Ovary (tissue), 9 donors: ENCODE data around the gene TBC1D1. TPM values are rescaled to one million over a fixed set of nuclear protein-coding genes. Genes with fewer than 3 reads are reported as not detected.

Experiments
- DNase-seq, 5 donors: peaks; one replicate each; pipeline ENCODE4 v3.0.0-alpha.2; 2019 to 2020
- H3K27ac ChIP-seq, 2 donors: fragments of 200-600 bp; one replicate each; pipeline versions ENCODE4 v1.5.1 to v1.8.0; 2019 to 2022
- H3K27me3 ChIP-seq: fragments of 200-600 bp; one replicate; pipeline ENCODE4 v1.8.0; 2022
- H3K36me3 ChIP-seq: fragments of 200-600 bp; sonication (generic); one replicate; pipeline ENCODE4 v1.5.1; 2019
- H3K4me1 ChIP-seq: one replicate; pipeline ENCODE4 v1.8.1; 2013; ENCODE audit warnings: mild to moderate bottlenecking, moderate library complexity; ENCODE audit not compliant: insufficient read depth
- H3K4me3 ChIP-seq: fragments of 200-600 bp; sonication (generic); one replicate; pipeline ENCODE4 v1.5.1; 2017
- H3K9me3 ChIP-seq, 2 donors: fragments of 200-600 bp in 1 of 2; sonication (generic) in 1 of 2; one replicate each; pipeline versions ENCODE4 v1.5.1 to v1.8.1; 2013 to 2019; ENCODE audit warnings: mild to moderate bottlenecking in 1 of 2, moderate library complexity in 1 of 2
- EP300 ChIP-seq: sonication (generic); formaldehyde crosslinking; IDR thresholded peaks from one replicate; pipeline ENCODE4 v1.6.1; 2017; ENCODE audit warnings: antibody characterized with exemption
- POLR2A ChIP-seq: fragments of 450-650 bp; IDR thresholded peaks from one replicate; pipeline ENCODE4 v1.6.1; 2017; ENCODE audit warnings: antibody characterized with exemption, mild to moderate bottlenecking, moderate library complexity
- WGBS, 3 donors: extraction: QIAGEN DNeasy Blood & Tissue Kit in 1 of 3; methylation state at CpG; one replicate each; pipeline versions ENCODE4 v1.1.5 to v1.1.7; 2013 to 2017; 5-methylcytosine and 5-hydroxymethylcytosine counted together
- intact Hi-C, 4 donors: fragments of 100-400 bp; cut with DNase I; formaldehyde crosslinking; loops; one replicate each; pipeline versions ENCODE4 v1.11.0 to v1.15.1; 2022 to 2023
- polyA plus RNA-seq, 2 donors: library from polyadenylated mRNA; stranded (reverse); fragments of 200-250 nt in 1 of 2; fragments of 350-450 nt in 1 of 2; fragmentation: Illumina TruSeq in 1 of 2; extraction: RNeasy Lipid Tissue Mini Kit (QIAGEN cat#74804) in 1 of 2; gene quantifications; one replicate each; pipeline ENCODE4 v1.2.3, GENCODE V29; 2013 to 2014
- total RNA-seq, 7 donors: library from RNA; depleted of rRNA in 2 of 7; stranded (reverse); fragments of >200 nt in 2 of 7; fragmentation: NEBNext Ultra II Directional in 3 of 7; extraction: Animal tissue kit (Norgen Biotek cat#: 25700) in 3 of 7; gene quantifications; one replicate each; pipeline versions ENCODE4 v1.1.0 to v1.2.4, GENCODE V29; 2016 to 2023
- TF ChIP-seq, protein P1 (sequence below), 3 donors: fragments of 450-650 bp in 2 of 3; fragments of 200-600 bp in 1 of 3; IDR thresholded peaks; one replicate each; pipeline versions ENCODE4 v1.5.1 to v1.8.0; 2016 to 2022; ENCODE audit warnings: antibody characterized with exemption in 3 of 3, mild to moderate bottlenecking in 1 of 3
- donor health status: DM: no; HTN: no; CAD: no; lungs with moderate emphysema.
- donor health status: DM: no; HTN: no; CAD: no.
- donor health status: Bipolar disorder and iron deficiency.
- donor health status: DM: yes; HTN: yes; CAD: no.
- donor health status: DM: no; HTN: no; CAD: no.
- donor health status: DM: yes; HTN: yes; CAD: no.

TBC1D1 gene
- total and polyA plus RNA-seq, 9 donors: 39.5 to 104 (median 63.9) TPM

DNA sequence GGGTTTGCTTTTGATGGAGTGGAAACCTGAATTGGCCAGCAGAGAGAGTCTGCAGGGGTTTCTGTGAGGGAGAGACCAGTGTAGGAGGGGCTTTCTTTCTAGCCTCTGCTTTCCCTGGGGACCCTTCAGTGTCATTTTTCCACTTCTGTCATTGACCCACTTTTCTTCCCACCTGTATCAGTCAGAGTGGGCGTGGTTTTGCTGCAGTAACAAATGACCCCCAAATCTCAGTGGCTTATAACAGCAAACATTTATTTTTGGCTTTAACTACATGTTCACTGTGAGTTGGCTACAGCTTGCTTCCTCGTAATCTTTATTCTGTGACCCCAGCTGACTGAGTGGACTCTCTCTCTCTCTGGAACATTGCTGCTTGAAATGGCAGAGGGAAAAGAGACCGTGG, 43.7 kb downstream of the TBC1D1 start:
- Histone ChIP-seq H3K36me3 (no peaks in the 10 kb centered on the region), H3K9me3 (no peaks in the 10 kb centered on the region), H3K4me1 (no peaks in the 10 kb centered on the region), H3K27ac (no peak overlapping the region), H3K4me3 (no peak overlapping the region), H3K27me3 (no peaks in the 10 kb centered on the region)
- intact Hi-C loops: no loop called here
- TF ChIP-seq, protein P1, sequence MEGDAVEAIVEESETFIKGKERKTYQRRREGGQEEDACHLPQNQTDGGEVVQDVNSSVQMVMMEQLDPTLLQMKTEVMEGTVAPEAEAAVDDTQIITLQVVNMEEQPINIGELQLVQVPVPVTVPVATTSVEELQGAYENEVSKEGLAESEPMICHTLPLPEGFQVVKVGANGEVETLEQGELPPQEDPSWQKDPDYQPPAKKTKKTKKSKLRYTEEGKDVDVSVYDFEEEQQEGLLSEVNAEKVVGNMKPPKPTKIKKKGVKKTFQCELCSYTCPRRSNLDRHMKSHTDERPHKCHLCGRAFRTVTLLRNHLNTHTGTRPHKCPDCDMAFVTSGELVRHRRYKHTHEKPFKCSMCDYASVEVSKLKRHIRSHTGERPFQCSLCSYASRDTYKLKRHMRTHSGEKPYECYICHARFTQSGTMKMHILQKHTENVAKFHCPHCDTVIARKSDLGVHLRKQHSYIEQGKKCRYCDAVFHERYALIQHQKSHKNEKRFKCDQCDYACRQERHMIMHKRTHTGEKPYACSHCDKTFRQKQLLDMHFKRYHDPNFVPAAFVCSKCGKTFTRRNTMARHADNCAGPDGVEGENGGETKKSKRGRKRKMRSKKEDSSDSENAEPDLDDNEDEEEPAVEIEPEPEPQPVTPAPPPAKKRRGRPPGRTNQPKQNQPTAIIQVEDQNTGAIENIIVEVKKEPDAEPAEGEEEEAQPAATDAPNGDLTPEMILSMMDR (IDR thresholded peaks at IDR 0.05): no peak
- TF ChIP-seq EP300: no peak
- no peak for TF ChIP-seq POLR2A
- DNase-seq: no peak
- WGBS, 3 donors: 92% methylated on average over 3 of the region's 3 CpGs

DNA sequence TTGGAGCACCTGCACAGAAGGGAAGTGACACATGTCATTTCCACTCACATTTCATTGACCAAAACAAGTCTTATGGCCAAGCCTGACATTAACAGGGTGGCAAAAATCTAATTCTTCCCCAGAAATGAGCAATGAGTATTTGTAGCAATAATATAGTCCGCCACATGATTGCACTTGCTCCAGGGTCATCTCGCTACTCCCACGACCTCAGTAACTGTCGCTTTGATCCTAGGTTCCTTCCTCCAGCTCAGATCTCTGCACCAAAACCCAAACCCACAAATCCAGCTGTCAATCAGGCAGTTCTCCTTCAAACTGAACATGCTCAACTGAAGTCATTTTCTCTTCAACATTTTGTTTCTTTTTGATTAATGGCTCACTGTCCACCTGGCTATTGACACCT, 44.1 kb downstream of the TBC1D1 start:
- Histone ChIP-seq H3K36me3 (no peaks in the 10 kb centered on the region), H3K4me1 (no peaks in the 10 kb centered on the region), H3K9me3 (no peaks in the 10 kb centered on the region), H3K4me3 (no peak overlapping the region), H3K27me3 (no peaks in the 10 kb centered on the region), H3K27ac (no peak overlapping the region)
- TF ChIP-seq POLR2A (no peak), EP300 (no peak)
- TF ChIP-seq, protein P1 (IDR thresholded peaks at IDR 0.05): no peak
- DNase-seq: no peak
- WGBS, 3 donors: 75 to 93% (median 80%) methylated on average over 4 of the region's 4 CpGs
- intact Hi-C loops: no loop called here

DNA sequence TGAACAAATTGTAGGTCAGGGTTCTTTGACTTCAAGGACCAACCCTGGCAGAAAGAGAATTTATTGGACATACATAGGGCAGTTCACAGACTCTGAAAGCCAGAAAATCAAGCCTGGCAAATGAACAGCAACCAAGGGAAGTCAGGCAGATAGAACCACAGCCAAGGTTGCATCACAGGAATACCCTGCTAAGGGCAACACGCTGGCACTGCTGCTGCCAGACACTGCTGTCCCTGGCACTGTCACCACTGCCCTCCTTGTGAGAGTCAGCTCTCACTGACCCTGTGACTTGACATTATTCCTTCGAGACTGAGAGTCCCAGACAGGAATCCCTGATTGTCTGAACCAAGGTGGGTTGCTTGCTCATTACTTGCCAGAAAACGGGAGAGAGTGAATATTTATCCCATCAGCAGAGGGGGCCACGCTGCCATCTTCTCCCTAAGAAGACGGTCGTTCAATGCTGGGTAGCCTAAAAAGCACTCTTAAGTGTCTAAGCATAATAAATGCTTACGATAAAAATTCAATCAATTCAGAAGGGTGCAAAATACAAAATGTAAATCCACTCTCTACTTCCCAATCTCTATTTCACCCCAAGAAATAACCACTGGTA, 46.1 kb downstream of the TBC1D1 start:
- no peaks in the 10 kb centered on the region for H3K27me3 ChIP-seq
- no peaks in the 10 kb centered on the region for H3K36me3 ChIP-seq
- H3K4me1 ChIP-seq: no peaks in the 10 kb centered on the region
- WGBS, 3 donors: 63 to 67% (median 63%) methylated on average over 7 of the region's 7 CpGs
- intact Hi-C loops: no loop called here
- no peak for DNase-seq
- H3K9me3 ChIP-seq: no peaks in the 10 kb centered on the region
- H3K27ac ChIP-seq: no peak overlapping the region
- no peak overlapping the region for H3K4me3 ChIP-seq
- TF ChIP-seq, protein P1 (IDR thresholded peaks at IDR 0.05): no peak
- no peak for TF ChIP-seq POLR2A
- TF ChIP-seq EP300: no peak

DNA sequence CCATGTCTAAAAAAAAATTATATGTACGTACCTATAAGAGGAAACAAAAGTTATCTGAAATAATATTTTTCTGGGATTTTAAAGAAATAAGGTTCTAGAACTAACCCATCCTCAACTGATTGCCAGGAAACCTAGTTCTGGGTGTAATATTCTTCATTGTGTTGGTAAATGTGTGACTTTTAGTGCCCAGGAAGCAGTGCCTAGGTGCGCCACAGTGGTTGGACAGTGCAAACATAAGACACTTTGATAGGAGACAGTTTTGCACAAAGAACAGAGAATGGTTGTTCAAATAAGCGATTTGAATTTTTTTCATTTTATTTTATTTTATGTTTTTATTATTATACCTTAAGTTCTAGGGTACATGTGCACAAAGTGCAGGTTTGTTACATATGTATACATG, 47.3 kb downstream of the TBC1D1 start:
- no peaks in the 10 kb centered on the region for H3K4me1 ChIP-seq
- H3K27me3 ChIP-seq: no peaks in the 10 kb centered on the region
- TF ChIP-seq, protein P1 (IDR thresholded peaks at IDR 0.05): no peak
- TF ChIP-seq EP300: no peak
- TF ChIP-seq POLR2A: no peak
- no peak for DNase-seq
- H3K4me3 ChIP-seq: no peak overlapping the region
- no peaks in the 10 kb centered on the region for H3K9me3 ChIP-seq
- intact Hi-C loops: no loop called here
- no peak overlapping the region for H3K27ac ChIP-seq
- 96 to 98% (median 96%) methylated on average over 3 of the region's 3 CpGs for WGBS, 3 donors
- H3K36me3 ChIP-seq: no peaks in the 10 kb centered on the region
